SK-N-SH (cell line): ENCODE data around the gene TNRC6B.

ENCODE experiments used
- CTCF ChIP-seq: fragments of 200-600 bp; sonication (generic); IDR thresholded peaks from 2 replicates; pipeline ENCODE4 v1.6.1; 2017; ENCODE audit warnings: antibody characterized with exemption, mild to moderate bottlenecking, moderate library complexity
- EP300 ChIP-seq, 2 experiments: IDR thresholded peaks; 2 replicates each; pipeline versions ENCODE4 v1.4.0 to v1.6.1; 2012; ENCODE audit warnings: borderline replicate concordance in 1 of 2, low read depth in 1 of 2, low read length in 1 of 2
- EZH2phosphoT487 ChIP-seq: fragments of 200-600 bp; sonication (generic); IDR thresholded peaks from 2 replicates; pipeline ENCODE4 v1.6.1; 2017; ENCODE audit warnings: low read depth, mixed run types, mild to moderate bottlenecking, antibody characterized with exemption, moderate library complexity, borderline replicate concordance
- RAD21 ChIP-seq: IDR thresholded peaks from 2 replicates; pipeline ENCODE4 v1.6.1; 2012; ENCODE audit warnings: mild to moderate bottlenecking, low read length
- RCOR1 ChIP-seq: fragments of 150-350 bp; IDR thresholded peaks from 2 replicates; pipeline ENCODE4 v1.6.1; 2017; ENCODE audit warnings: antibody characterized with exemption, low read length
- REST ChIP-seq: IDR thresholded peaks from 2 replicates; pipeline ENCODE4 v1.6.1; 2012; ENCODE audit warnings: mild to moderate bottlenecking, low read depth, low read length, moderate library complexity
- SIN3A ChIP-seq: IDR thresholded peaks from 2 replicates; pipeline ENCODE4 v1.6.1; 2012; ENCODE audit warnings: low read depth, mild to moderate bottlenecking, low read length, moderate library complexity, borderline replicate concordance
- SMC3 ChIP-seq: IDR thresholded peaks from 2 replicates; pipeline ENCODE4 v1.6.1; 2012; ENCODE audit warnings: low read depth, low read length, improper control_type of control experiment
- TAF1 ChIP-seq: IDR thresholded peaks from 2 replicates; pipeline ENCODE4 v1.6.1; 2012; ENCODE audit warnings: low read depth, mild to moderate bottlenecking, low read length, moderate library complexity, borderline replicate concordance
- TCF12 ChIP-seq: IDR thresholded peaks from 2 replicates; pipeline ENCODE4 v1.4.0; 2012
- TEAD4 ChIP-seq: IDR thresholded peaks from 2 replicates; pipeline ENCODE4 v1.4.0; 2012; ENCODE audit warnings: mild to moderate bottlenecking, borderline replicate concordance; ENCODE audit not compliant: insufficient read depth
- USF2 ChIP-seq: fragments of 150-350 bp; IDR thresholded peaks from 2 replicates; pipeline ENCODE4 v1.6.1; 2017; ENCODE audit warnings: antibody characterized with exemption, low read length, low read depth, borderline replicate concordance
- YY1 ChIP-seq: IDR thresholded peaks from 2 replicates; pipeline ENCODE4 v1.4.0; 2012; ENCODE audit warnings: low read depth, mild to moderate bottlenecking
- ZBTB33 ChIP-seq: IDR thresholded peaks from 2 replicates; pipeline ENCODE4 v1.4.0; 2012; ENCODE audit warnings: low read depth, borderline replicate concordance

- no peak for TF ChIP-seq CTCF
- no peak for TF ChIP-seq RCOR1
- TF ChIP-seq EZH2phosphoT487: no peak
- TF ChIP-seq REST: no peak
- TF ChIP-seq SMC3: no peak
- no peak for TF ChIP-seq YY1
- no peak for TF ChIP-seq SIN3A
- TF ChIP-seq RAD21: no peak
- no peak for TF ChIP-seq TCF12
- TF ChIP-seq ZBTB33: no peak
- TF ChIP-seq TEAD4: no peak
- TF ChIP-seq TAF1: no peak
- no peak for TF ChIP-seq USF2
- no peak for TF ChIP-seq EP300 (IDR thresholded peaks at IDR 0.05; ENCODE audit: borderline replicate concordance in 1 of 2, low read depth in 1 of 2, low read length in 1 of 2)
Observed at GRCh38 chr22:40176921-40177737, 596 bp upstream of the TNRC6B start.
